ENCODE results near the gene RPUSD4. TPM values are rescaled to one million over a fixed set of nuclear protein-coding genes. Genes with fewer than 3 reads are reported as not detected.

RPUSD4 gene
- total and polyA plus RNA-seq, 9 of the 15 experiments (the other 6 are each of a cell fraction or from before 2014, with no cell fraction given) = 27.4 to 56.2 (median 44.6) TPM

DNA sequence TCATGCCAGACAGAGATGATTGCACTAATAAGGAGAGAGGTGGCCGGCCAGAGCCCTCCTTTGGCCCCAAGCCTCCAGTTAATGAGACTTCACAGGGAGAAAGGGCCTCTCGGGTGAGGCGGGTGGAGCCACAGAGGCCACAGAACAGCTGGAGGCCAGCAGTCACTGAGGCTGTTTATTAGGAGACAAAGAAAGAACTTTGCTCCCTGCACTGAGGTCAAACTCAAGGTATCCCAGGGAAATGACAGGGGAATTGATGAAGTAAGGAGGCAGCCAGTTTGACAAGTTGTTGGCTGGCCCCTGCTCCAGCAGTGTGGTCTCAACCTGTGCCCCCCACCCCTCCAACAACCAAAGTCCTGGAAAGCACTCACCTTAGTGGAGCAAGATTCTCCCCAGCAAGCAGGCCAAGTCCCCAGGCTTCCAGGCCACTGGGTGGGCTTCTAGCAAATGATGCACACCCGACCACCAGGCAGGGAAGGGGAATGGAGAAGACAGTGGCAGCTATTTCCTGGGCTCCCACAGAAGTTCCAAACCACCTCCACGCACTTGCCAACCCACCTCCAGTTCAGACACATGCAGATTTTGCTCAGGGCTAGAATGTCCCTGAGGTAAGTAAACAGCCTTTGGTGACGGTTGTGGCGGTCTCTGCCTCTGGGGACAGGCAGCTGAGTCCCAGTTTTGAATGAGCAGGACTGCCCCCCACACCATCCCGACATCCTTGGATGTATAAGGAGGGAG, 53.2 kb downstream of the RPUSD4 start:
- Histone ChIP-seq H3K9me3 (replicated peaks; ENCODE audit: control insufficient read depth, insufficient read depth, low read depth, low read length) (no peaks in the 10 kb centered on the region), H4K20me1 (replicated peaks; ENCODE audit: control insufficient read depth, insufficient read depth, low read length) (peaks cover 8% of the 10 kb centered on the region; the same call in 1 of the 2 replicates), H3K9me1 (ENCODE audit: control insufficient read depth, insufficient read depth, low read length) (no peaks in the 10 kb centered on the region), H3K9ac (ENCODE audit: insufficient read depth in 1 of 2, low read depth in 2 of 2, low read length in 2 of 2) (no peak overlapping the region), H2AFZ (ENCODE audit: low read depth, low read length) (no peak overlapping the region), H3K4me2 (ENCODE audit: insufficient read depth, low read length) (no peak overlapping the region), H3K27ac (ENCODE audit: extremely low read depth, low read depth, low read length) (no peak overlapping the region), H3K27me3 (ENCODE audit: control insufficient read depth in 2 of 2, insufficient read depth in 2 of 2, low read length in 2 of 2) (peaks cover 53 to 78% of the 10 kb centered on the region in 2 experiments), H3K79me2 (ENCODE audit: control insufficient read depth, insufficient read depth, low read length) (no peaks in the 10 kb centered on the region), H3K36me3 (ENCODE audit: control insufficient read depth, insufficient read depth, low read length) (no peaks in the 10 kb centered on the region), H3K4me3 (no peak overlapping the region), H3K4me1 (replicated peaks in 1 of 2; ENCODE audit: control insufficient read depth in 2 of 2, insufficient read depth in 2 of 2, low read length in 2 of 2) (peaks cover 4 to 26% of the 10 kb centered on the region in 2 experiments; a peak in 4 of 5 replicates)
- ATAC-seq (no peak), DNase-seq (ENCODE audit: extremely low read depth in 1 of 4, low spot score in 3 of 4) (no peak), FAIRE-seq (no peak)
- CTCF ChIA-PET (ENCODE audit: low intra/inter-chr PET ratio) = no interaction called here
- no TSS peak for BruUV-seq (replicated peaks)
- intact Hi-C loops (cut with micrococcal nuclease) (no loop called here), in situ Hi-C loops (cut with MboI) (no loop called here)
- 4% methylated on average over 8 of the region's 8 CpGs for WGBS (ENCODE audit: insufficient coverage, low coverage, missing lambda C conversion rate)
- POLR2A ChIA-PET = no interaction called here
- TF ChIP-seq, protein P1, sequence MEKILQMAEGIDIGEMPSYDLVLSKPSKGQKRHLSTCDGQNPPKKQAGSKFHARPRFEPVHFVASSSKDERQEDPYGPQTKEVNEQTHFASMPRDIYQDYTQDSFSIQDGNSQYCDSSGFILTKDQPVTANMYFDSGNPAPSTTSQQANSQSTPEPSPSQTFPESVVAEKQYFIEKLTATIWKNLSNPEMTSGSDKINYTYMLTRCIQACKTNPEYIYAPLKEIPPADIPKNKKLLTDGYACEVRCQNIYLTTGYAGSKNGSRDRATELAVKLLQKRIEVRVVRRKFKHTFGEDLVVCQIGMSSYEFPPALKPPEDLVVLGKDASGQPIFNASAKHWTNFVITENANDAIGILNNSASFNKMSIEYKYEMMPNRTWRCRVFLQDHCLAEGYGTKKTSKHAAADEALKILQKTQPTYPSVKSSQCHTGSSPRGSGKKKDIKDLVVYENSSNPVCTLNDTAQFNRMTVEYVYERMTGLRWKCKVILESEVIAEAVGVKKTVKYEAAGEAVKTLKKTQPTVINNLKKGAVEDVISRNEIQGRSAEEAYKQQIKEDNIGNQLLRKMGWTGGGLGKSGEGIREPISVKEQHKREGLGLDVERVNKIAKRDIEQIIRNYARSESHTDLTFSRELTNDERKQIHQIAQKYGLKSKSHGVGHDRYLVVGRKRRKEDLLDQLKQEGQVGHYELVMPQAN (IDR thresholded peaks at IDR 0.05; ENCODE audit: borderline replicate concordance) = no peak
- TF ChIP-seq SMARCA4 (IDR thresholded peaks at IDR 0.05) (no peak), ZBTB40 (IDR thresholded peaks at IDR 0.05) (no peak), ZBTB40 (CRISPR knock-in tag; IDR thresholded peaks at IDR 0.05) (no peak), HES1 (IDR thresholded peaks at IDR 0.05; ENCODE audit: low read depth) (no peak), ZNF224 (CRISPR knock-in tag; IDR thresholded peaks at IDR 0.05) (no peak), EP300 (IDR thresholded peaks at IDR 0.05; ENCODE audit: low read length) (no peak), CHD2 (IDR thresholded peaks at IDR 0.05; ENCODE audit: low read depth, low read length) (no peak), TCF7 (IDR thresholded peaks at IDR 0.05; ENCODE audit: borderline replicate concordance) (no peak), PHF21A (IDR thresholded peaks at IDR 0.05; ENCODE audit: borderline replicate concordance, low read depth) (no peak), HCFC1 (IDR thresholded peaks at IDR 0.05; ENCODE audit: low read depth, low read length) (no peak), KLF16 (IDR thresholded peaks at IDR 0.05) (no peak)

Measured in K562 (cell line).